Measurements from ENCODE around the gene TRDN.
"Not testable (repeated sequence)": the region's sequence is repeated elsewhere in the genome, so short reads cannot be mapped to it uniquely, and the experiment has no call there.

The TRDN gene

DNA sequence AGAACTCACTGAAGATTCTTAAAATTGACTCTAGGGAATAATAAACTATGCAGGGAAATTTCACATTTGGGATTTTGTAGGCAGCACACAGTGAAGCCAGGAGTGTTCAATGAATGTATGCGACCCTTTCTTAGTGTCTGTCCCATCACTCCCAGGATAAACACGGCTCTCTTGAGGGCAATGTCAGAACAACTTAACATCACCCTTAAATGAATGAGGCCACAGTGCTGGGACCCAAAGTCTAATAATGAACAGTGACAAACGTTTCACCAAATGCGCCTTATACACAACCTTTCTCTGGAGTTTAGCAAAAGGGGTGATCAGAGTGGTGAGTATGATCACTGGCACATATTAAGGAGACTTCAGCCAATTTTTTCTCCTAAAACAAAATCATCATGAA is 403.4 kb downstream of the TRDN start:
- DNase-seq: no peak

DNA sequence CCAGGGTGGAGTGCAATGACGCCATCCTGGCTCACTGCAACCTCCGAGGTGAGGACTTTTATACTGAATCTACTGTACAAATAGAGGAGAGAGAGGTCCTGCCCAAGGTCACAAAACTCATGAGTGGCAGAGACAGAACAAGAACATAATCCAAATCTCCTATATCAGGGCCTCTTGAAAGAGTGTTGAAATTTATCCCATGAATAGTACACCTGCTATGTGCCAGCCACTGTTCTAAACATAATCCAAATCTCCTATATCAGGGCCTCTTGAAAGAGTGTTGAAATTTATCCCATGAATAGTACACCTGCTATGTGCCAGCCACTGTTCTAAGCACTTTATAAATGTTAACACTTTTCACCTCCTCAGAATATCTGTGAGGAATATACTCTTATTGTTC is 409.0 kb downstream of the TRDN start:
- DNase-seq: not testable (repeated sequence)

DNA sequence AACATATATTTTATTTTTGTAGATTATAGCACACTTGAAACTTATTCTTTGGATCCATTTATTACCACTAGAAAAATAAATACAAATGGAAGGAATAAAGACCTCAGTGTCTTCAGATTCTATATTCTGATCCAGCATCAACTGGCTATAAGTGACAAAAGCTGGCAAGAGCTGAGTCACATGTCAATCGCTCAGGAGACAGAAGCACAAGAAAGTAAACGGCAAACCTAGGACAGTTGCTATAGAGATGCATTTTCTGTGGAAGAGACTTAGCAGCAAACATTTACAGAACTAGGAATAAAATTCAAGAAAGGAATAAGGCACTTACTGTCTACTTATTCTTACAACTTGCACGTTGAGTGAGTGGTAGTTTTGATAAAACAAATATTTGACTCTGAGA is 410.4 kb downstream of the TRDN start:
- DNase-seq: no peak

DNA sequence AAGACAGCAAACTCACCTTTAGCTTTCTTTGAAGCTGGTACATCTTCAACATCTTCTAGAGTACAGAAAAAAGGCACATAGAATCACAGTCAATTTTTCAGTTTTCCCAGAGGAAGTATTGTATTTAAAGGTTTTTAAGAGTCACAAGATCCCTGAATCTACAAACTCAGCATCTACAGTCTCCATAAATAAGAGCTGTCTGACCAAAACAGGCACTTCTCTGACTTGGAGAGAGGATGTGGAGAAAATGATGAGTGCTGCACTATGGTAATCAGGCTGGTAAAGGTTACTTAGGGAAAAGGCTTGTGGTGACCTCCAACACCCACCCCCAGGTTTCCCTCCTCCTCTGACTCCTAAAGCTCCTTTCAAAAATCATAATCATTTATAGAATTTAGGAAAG is 412.7 kb downstream of the TRDN start:
- DNase-seq: no peak

DNA sequence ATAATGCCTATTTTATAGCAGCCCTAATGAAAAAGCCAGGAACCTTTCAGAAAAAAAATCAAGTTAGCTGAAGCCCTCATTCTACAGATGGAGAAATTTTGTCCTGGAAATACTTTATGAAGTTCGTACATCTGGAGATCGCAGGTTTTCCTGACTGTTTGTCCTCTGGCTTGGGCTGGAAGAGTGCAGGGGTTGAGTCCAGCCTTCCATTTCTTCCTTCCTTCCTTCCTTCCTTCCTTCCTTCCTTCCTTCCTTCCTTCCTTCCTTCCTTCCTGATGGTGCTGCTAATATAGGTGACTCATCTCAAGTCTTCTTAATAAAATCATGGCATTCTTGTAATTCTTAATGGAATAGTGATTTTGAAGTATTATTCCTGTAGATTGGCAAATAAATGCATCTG is 413.3 kb downstream of the TRDN start:
- DNase-seq: no peak

DNA sequence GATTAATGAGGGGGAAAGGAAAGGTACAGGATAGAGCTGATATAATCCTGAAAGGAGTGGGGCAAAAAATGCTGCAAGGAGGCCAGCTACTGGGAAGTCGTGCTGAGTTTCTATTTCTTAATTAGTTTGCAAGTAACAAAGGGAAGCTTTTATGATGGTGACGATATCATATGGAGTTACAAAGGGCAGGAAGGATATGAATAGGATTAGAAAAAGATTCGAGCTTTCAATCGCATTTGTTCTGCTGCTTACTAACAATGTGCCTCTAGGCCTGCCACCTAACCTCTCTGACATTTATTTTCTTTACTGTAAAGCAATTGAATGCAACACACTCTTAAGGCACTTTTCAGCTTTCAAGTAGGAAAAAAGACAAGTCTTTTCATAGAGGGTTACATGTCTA is 421.5 kb downstream of the TRDN start:
- no peak for DNase-seq

DNA sequence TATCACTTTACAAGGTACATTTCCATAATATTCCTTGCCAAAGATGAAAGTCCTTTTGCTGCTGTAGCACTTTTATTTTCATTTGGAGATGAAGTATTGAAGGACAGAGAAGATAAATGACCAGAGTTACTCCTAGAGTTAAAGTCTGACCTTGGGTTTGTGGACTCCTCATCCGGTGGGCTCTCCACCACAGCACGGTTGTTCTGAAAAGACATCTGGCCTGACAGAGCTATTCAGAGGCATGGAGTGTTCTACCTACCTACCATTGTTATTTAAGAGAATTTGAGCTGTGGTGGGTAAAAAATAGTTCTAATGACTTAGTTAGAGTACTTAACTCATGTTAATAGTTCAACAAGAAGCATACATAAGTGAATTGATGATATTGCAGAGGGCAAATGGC is 422.3 kb downstream of the TRDN start:
- DNase-seq: no peak

DNA sequence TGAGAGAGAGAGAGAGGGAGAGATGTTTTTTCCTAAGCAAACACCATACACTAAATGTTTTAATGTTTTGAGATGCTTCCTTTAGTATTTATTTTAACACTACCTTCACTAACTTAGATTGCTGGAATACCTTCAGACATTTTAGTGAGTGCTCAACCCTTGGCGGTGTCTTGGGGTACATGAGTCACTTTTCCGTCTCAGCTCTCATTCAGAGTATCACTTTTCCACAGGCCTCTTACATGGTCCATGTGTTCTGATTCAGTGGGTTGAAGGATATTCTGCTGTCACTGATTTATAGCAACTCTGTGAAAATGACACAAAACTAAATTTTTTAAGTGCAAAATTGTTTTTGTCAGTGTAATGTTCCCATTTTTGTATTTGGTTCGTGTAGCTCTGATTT is 422.8 kb downstream of the TRDN start:
- DNase-seq: no peak

DNA sequence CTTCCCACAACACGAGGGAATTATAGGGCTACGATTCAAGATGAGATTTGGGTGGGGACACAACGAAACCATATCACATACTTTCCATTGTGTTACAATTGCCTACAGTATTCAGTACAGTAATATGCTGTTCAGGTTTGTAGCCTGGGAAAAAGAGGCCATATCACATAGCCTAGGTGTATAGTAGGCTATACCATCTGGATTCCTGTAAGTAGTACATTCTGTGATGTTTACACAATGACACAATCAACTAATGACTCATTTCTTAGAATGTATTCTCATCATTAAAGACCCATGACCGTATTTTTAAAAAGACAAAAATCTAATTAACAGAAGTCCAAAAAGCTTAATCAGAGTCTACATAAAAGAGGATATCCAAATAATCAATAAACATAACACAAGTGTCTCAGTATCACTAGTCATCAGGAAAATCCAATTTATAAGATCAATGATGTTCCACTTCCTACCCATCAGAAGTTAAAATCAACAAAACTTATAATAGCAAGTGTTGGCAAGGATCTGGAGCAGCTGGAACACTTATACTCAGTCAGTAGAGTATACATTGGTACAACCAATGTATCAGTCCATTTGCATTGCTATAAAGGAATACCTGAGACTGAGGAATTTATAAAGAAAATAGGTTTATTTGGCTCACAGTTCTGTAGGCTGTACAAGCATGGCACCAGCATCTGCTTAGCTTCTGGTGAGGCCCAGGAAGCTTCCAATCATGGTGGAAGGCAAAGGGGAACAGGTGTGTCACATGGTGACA is 424.8 kb downstream of the TRDN start:
- no peak for DNase-seq

DNA sequence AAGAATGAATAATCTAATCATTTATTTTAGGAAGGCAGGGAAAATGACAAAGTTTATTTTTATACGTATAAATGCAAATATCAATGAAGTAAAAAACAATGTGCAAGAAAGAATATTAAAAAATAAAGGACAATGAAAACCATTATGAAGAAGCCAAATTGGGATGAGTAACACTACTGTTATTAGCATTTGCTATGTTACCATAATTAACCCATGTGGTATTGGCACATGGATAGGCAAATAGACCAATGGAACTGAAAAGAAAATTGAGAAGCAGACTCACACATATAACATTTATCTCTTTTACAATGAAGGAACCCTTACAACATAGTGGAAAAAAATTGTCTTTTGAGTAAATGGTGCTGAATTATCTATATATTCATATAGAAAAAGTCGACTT is 426.1 kb downstream of the TRDN start:
- DNase-seq: no peak

DNA sequence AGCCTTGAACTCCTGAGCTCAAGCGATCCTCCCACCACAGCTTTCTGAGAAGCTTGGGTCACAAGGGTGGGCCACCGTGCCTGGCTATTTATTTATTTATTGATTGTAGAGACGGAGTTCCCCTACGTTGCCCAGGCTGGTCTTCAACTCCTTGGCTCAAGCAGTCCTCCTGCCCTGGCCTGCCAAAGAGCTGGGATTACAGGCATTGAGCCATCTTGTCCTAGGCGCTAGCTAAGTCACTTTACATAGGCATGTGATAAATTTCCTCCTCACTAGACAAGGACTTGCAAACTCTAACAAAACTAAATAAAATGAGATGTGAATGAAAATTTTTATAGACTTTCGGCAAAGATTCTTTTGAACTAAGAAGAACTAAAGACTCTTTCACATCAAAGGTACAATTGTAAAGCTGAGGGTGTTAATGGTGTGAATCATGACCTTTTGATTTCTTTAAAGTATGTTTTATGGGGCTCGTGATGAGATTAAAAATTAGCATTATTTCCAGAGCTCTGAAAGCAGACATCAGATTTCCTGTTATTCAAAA is 428.7 kb downstream of the TRDN start:
- no peak for DNase-seq

DNA sequence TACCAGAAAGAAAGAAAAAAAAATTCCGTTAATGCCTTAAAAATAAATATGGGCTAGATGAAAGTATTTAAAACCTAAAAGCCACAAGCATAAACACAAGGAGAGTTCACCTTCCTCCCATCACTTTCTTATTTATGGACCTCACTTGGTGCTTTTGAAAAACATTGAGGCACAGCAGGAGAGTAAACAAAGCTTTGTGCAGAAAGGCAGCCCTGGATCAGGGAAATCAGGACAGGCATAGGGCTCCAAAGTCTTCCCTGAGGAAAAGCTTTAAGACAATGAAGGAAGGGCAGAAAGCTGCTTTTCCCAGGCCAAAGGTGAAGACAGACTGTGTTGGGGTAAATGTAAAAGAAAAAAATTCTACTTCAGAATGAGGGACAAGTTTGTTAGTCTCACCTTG is 432.8 kb downstream of the TRDN start:
- DNase-seq: no peak

DNA sequence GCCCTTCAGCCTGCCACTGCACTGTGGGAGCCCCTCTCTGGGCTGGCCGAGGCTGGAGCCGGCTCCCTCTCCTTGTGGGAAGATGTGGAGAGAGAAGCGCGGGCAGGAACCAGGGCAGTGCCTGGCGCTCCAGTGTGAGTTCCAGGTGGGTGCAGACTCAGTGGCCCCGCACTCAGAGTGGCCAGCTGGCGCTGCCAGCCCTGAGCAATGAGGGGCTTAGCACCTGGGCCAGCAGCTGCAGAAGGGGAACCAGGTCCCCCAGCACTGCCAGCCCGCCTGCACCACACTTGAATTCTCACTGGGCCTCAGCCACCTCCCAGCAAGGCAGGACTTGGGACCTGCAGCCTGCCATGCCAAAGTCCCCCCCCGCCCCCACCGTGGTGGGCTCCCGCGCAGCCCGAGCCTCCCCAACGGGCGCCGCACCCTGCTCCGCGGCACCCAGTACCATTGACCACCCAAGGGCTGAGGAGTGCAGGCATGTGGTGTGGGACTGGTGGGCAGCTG is 434.8 kb downstream of the TRDN start:
- no peak for DNase-seq

DNA sequence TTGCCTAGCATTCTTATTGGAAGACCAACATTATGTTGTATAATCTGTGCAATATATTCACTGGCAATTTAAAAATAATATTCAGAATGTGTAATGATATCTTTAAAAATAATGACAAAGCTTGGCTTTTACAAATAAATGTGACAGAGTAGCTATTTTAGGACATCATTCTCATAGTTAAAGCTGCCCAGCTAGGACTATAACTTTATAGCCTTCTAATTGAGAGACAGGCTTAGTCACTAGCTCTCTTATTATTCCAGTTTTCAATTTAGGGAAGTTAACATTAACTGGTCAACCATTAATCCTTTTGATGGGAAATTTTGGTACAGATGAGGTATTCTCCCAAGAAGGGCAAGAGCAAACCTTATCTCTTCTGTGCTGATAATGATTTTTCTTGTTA is 443.5 kb downstream of the TRDN start:
- DNase-seq: no peak

DNA sequence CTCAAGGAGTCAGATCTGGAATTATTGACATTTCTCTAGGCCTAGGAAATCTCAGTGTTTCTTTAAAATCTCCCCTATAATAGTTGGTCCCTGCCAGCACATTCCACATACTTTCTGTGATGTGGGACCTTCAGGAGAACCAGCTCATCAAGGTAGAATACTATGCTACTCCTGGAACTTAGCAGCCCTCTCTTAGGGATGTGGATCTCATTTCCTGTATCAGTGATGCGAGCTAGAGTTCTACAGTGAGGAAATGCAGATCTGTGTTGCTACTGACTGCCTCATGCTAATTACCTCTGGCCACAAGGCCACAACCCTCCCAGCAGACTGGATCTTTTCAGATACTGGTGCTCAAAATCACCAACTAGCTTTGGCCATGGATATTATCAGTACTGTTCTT is 446.9 kb downstream of the TRDN start:
- DNase-seq: no peak

DNA sequence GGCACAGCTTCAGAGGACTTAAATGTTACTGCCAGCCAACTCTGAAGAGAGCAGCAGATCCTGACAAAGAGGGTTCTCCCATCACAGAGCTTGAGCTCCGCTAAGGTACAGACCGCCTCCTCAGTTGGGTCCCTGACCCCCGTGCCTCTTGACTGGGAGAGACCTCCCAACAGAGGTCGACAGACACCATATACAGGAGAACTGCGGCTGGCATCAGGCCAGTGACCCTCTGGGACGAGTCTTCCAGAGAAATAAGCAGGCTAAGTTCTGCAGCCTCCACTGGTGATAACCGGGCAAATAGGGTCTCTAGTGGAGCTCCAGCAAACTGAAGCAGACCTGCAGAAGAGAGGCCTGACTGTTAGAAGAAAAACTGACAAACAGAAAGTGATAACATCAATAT is 453.8 kb downstream of the TRDN start:
- no peak for DNase-seq

DNA sequence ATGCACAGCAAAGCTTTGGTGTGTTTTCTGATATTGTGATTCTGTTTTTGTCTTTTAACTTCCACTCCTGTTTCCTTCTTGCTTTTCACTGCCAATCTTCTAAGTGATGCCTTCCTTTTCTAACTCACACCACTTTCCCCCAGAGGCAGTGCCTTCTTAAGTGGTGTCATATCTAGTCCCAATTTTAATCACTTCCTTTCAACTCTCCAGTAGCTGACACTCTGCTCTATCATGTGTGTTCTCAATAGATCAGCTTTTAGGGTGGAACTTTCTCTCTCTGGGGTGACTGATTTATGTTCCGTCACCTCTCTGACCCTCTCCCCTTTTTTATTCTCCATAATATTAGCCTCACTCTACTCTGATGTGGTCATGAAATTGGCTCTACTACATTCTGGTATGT is 460.0 kb downstream of the TRDN start:
- no peak for DNase-seq

DNA sequence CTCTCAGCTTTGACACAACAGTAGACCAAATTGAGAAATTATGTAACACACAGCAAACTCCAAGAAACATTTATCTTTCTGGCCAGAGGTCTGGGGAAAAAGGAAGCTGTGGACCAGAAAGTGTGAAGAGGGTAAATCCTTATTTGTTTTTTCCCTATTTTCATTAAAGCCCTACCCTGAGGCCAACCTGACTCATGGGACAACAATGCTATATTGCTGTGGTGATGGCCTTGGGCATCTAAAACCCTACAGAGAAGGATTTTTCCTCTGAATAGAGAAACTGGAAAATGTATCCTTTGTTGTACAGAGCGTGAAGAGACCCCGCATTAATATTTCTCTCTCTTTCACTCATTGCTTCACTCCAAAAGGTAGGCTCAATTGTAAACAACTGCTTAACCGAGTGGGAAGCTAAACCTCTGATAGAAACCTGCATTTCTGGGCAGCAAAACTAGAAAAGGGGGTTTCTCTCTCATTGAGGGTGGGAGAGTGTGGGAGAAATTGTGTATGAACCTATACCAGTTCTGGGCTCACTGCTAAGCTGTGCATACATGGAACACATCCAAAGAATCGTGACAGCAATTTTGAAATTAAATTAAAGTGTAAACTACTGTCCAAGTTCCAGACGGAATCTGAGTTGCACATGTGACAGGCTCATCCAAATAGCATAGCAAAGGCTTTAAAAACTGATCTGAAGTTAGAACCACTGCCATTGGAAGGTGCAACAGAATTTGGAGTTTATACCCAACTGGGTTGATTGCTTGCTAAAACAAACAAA is 465.2 kb downstream of the TRDN start:
- DNase-seq: no peak

DNA sequence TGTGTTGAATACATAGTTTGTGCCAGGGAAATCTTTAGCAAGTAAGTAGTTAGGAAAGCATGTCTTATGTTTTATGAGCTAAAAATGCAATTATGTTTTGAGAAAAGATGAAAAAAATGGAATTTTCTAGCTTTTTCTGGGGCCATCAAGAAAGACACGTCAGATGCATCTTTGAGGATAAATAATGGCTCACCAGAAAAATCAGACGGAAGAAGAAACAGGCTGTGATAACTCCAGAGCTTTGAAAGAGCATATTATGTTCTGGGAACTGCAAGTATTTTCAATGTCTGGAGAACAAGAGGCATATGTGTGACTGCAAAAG is 467.0 kb downstream of the TRDN start:
- DNase-seq: no peak

DNA sequence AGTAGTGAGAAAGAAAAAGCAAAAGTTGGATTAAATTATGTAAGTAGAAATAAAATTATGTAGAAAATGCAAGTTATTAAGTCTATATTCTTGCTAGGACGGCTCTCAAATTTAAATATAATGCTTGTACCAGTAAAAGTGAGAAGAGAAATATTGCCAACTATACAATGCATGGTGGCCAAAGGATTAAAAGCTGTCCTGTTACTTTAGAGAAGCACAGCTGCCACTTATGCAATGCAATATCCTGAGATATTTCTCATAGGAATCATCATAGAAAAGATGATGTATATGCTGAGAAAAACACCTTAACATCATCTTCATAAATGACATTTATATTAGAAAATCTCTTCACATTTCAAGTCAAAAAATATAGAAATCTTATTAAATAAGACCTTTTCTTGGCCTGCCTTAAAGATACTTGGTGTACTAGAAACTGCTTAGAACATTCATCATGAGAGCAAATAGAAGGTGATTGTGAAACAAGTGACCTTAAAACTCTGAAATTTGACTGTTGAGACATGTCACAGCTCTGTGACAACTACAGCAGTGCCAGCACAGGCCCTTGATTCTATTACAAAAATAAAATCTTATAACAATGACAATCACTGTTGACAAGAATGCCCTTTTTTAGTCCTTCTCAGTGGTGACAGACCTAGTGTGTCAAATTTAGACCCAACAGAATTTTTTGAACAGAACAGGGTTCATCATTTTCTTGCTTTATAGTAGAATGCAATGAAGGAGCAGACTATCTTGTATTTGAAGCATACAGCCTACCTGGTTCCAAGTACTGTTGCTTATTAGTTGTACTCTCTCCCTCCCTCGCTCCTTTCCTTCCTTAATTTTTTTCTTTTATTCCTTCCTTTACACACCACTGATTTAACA is 467.6 kb downstream of the TRDN start:
- DNase-seq: no peak

DNA sequence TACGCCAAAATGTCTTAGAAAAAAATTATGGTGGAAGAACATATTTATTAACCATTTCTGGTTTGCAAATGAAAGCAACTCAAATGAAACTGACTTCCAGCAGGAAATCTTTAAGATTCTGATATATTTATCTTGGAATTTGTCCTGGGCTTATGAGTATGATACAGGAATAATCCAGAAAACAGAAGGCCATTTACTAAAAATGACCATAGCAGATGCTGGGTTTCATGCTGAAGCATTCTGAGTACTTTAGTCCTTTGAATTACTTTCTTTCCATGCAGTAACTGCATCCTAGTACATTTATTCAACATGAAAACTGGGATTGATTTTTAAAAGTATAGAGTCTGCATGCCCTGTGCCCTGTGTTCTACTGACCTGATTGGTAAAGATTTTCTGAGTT is 468.3 kb downstream of the TRDN start:
- DNase-seq: no peak

Data from 8988T (cell line).